M059J (cell line): ENCODE data around the gene PIEZO1. TPM values are rescaled to one million over a fixed set of nuclear protein-coding genes. Genes with fewer than 3 reads are reported as not detected.
"Not testable (repeated sequence)": the region's sequence is repeated elsewhere in the genome, so short reads cannot be mapped to it uniquely, and the experiment has no call there.

Source experiments
- DNase-seq: peaks from one replicate; pipeline ENCODE4 v3.0.0-alpha.2; 2012; ENCODE audit warnings: low read depth
- total RNA-seq: library from RNA; depleted of rRNA; stranded (reverse); fragments of >200 nt; shearing (Covaris generic); gene quantifications from 2 replicates; pipeline ENCODE4 v1.2.3, GENCODE V29; 2014

The PIEZO1 gene
- total RNA-seq, 1 experiment from 2014 or later: 89.6 TPM

GRCh38 chr16:88781140-88782077, 3.6 kb downstream of the PIEZO1 start:
- DNase-seq: no peak

DNA sequence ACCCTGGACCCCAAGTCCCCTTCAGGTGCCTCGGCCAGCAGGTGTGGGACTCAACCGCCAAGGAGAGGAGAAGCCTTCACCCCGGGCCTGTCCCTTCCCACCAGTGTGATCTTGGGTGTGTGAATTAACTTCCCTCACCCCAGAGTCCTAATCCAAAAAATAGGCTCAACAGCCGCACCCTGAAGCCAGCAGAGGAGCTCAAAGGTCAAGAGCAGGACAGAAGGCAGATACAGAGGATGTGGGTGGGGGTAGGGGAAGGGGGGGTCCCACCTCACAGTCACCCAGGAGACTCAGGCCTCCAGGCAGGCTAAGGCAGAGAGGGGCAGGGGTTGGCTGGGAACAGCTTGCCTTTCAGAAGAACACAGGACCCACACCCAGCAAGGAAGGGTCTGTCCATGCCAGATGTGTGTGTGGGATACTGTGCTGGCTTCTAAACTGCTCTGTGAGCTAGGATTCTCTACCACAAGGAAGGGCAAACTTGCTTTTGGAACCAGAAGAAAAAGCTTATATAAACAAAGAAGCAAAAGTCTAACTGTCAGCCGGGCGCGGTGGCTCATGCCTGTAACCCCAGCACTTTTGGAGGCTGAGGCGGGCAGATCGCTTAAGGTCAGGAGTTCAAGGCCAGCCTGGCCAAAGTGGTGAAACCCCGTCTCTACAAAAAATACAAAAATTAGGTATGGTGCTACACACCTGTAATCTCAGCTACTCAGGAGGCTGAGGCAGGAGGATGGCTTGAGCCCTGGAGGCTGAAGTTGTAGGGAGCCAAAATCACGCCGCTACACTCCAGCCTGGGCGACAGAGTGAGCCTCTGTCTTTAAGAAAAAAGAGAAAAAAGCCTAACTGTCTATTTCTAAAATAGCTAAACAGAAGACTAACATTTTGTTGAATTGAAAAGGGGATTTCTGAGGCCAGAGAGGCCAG, 4.6 kb downstream of the PIEZO1 start:
- DNase-seq: no peak

DNA sequence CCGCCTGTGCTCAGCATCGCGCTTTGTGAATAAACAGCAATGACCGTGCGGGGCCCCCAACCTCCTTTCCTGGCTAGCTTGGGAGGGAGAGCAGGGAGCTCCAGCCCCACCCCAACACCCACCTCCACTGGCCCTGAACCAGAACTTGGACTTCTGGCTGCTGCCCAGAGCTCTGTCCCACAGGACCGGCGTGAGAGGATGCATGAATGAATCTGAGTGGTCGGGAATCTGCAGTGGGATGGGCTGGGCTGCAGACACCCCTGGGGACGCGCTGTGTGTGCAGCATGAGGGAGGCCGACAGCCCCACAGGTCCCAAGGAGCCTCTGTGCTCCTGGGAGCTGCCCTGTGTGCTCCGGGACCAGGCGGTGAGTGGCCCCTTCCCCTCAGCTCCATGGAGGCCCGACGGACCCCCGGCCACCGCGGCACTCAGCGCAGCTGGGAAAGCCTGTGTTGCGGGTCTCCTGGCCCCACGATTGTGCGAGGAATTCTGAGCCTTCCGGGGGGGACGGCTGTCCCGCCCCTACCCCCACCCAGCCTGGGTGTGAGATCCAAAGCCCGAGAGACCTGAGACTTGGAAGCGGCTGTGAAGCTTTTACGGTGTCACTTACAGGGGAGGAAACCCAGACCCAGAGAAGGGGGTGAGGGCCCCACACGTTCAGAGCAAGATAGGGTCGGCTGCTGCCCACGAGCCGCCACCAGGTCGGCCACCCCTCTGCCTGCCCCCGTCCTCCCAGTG, 5.4 kb downstream of the PIEZO1 start:
- DNase-seq: no peak

DNA sequence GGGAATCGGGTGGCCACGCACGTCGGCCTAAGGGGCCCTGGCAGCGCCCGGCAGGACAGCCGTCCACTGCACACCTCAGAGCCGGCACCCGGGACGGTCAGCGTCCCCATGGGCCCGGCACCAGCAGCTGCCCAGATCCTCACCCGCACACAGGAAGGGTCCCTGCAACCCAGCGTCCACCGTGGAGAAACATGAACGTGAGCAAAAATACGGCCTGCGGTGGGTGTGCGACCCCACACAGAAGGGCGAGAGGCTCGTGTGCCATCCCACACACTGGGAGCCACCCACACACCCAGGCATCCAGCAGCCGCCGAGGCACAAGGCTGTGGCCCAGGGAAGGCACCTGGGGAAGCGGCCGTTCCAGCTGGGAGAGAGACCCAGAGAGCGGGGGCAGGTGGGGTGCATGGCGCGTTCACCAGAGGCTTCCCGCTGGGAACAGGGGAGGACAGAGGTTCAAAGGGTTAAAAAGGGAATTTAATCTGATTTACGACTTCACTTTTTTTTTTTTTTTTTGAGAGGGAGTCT, 6.4 kb downstream of the PIEZO1 start:
- no peak for DNase-seq

GRCh38 chr16:88778271-88778525, 6.8 kb downstream of the PIEZO1 start:
- DNase-seq: no peak

DNA sequence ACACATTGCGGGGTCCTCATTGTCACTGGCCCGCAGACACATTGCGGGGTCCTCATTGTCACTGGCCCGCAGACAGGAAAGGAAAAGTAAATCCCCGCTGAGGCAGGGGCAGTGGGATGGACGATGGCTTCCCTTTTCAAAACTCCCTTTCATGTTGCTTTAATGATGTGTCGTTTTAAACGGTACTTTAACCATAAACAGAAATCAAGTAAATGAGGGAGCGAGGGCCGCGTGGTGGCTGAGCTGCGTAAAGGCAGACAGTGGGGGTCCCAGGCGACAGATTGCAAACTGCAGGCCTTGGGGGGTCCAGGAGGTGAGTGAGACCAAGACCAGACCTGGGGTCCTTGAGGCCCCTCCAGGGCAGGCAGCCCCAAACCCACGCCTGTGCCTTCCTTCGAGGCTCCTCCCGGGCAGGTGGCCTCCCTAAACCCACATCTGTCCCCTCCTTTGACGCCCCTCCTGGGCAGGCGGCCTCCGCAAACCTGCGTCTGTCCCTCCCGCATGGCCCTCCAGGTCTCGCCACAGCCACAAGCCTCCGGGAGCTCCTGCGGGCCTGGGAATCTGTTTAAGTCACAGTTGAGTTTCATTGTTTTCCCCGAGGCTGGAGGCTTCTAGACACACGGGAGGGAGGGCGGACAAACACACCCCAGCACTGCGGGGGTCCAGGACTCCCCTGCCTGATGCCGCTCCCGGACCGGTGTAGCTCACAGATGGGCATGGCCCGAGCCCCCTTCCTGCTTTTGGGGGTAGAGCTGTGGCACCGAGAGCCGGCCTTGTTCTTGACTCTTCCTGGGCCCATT, 7.3 kb downstream of the PIEZO1 start:
- DNase-seq: no peak

DNA sequence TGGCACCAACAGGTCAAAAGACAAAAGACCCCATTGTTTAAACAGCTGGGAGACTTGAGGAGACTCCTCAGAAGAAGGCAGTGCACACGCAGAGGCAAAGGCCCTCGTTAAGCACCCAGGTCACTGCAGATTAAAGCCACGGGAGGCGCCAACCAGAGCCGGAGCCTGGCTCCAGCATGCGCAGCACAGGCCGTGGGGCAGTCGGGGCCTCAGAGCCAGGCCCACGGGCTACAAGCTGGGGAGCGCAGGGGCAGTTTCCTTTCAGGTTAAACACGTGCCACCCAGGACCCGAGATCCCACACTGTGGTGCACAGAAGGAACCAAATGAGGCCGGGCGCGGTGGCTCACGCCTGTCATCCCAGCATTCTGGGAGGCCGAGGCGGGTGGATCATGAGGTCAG, 9.2 kb downstream of the PIEZO1 start:
- DNase-seq: no peak

DNA sequence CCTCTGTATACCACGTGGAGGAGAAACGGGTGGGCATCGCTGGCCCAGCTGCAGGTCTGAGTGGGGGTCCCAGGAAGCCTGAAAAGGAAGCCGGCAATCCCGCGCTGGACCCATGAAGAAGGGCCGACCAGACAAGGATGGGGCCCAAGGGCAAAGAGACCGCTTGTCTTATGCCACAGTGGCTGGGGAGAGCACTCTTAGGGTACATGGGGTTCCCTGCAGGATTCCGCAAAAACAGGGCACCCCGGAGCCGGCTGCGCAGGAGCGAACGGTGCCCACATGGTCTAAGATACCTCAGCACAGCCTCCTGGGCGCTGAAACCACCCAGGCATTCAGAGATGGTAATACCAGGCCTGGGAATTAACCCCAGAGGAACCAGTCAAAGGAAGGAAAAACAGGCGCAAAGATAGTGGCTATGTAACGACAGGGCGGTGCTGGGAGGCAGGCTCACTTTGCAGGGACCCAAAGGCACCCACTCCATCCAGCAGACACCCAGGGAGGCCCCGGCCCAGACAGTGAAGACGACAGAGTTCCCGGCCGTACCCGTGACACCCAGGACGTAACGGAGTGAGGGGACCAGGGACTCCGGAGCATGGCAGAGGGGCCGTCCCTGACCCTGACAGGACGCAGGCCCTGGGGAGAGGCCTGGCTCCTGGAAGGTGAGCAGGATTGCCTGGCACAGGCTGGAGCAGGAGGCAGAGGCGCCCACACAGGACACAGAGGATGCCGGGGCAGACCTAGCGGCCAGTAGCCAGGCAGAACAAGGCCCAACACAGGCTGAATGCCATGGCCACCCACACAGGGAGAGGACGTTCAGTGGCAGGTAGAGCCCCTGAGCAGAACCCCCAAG, 10.3 kb downstream of the PIEZO1 start:
- no peak for DNase-seq

DNA sequence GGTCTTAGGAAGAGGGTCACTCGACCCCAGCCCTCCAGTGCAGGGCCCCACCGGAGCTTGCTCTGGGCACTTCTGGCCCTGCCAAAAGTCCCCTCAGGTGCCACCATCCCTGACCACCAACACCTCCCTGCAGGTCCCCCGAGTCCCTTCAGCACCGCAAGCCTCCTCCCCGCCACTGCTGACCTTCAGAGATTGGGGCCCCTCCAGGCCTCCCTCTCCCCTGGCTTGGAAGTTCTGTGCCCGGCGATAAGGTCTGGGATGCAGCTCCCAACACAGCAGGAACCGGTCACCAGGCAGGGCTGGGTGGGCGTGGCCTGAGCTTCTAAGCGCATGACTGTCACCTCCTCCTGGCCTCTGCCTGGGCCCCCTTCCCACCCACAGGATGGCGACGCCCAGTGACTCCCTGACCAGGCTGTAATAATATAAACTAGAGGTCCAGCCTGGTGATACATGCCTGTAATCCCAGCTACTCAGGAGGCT, 11.2 kb downstream of the PIEZO1 start:
- peak; percentile 73 for DNase-seq

GRCh38 chr16:88772871-88773811, 11.9 kb downstream of the PIEZO1 start:
- DNase-seq: peak; percentile 75

GRCh38 chr16:88771781-88772180, 13.2 kb downstream of the PIEZO1 start:
- not testable (repeated sequence) for DNase-seq

DNA sequence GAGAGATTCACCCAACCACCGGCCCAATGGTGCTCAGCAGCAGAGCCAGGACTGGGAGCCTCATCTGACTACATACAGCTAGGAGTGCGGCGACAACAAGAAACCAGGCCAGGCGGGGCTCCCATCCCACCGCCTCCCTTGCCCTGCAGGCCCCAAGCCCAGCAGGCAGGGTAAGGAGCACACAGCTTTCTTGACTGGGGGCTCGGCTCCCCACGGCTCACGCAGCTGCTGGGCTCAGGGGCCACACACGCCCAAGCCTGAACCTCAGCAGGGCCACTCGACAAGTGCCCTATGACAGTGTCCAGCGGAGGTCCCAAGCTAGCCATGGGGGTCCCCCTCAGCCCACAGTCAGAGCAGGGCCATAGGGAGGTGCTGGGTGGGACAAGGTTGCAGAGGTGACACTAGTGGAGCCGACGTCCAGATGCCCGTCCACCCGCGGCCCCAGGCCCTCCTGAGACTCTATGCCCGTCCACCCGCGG, 13.7 kb downstream of the PIEZO1 start:
- no peak for DNase-seq

GRCh38 chr16:88770461-88771293, 14.3 kb downstream of the PIEZO1 start:
- peak; percentile 70 for DNase-seq

DNA sequence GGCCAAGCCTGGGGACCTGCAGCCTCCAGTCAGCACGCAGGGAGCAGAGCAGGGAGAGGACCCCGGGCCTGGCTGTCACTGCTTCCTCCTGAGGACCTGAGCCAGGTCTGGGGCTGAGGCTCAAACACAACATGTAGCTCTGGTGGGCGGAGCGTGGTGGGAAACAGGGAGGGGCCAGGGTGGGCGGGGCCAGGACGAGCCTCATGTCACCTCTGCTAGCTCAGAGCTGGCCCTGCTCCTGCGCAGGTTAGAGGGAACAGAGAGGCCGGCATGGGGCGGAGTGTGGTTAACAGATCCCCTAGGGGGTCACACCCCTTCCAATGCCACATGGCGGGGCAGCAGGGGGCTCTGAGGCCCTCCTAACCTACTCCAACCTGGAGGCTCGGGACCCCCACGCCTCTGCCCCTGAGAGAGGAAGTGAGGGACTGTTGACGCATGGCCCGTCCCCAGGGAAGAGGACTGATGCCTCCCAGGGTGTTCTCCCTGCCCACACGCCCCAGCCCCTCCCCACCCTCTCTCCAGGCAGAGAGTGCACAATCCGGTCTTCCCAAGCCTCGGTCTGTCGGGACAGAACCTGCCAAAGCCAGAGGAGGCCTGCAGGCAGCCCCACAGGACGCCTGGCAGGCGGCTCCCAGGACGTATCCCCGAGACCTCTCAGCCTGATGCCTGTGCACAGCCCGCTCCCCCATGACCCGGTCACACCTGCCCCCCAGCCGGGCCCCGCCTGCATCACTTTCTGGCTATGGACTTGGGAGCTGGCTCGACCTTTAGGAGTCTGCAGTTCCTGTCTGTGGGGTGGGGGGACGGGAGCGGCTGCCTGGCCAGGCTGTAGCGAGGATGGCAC, 15.2 kb downstream of the PIEZO1 start:
- no peak for DNase-seq

DNA sequence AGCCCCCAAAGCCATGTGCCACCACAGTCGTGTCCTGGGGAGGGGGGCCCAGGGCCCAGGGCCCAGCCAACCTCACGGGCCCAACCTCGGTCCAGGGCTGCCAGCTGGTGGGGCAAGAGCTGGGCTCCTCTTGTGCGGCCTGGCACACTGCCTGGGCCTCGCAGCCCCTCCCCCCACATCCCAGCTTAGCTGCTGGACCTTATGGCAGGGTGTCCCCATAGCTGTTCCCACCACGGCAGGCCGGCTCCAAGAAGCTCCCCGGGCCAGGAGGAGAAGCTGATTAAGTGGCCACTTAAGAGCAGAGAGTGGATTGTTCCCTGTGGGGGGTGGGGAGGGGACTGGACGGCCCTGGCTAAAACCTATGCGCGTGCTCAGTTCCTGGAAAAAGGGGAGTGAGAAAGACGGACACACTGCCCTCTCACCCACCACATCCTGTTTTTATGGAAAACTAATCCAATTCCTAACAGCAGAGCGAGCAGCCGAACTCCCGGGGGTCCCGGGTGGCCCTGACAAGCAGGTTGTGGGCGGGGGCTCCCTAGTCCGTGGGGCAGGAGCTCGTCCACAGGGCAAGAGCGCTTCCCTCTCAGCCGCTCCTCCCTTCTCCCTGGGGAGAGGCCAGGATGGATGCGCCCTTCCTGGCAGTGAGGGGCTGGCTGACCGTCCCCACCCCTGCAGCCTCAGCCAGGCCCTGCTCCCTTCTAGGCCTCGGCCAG, 16.8 kb downstream of the PIEZO1 start:
- DNase-seq: no peak

- DNase-seq: no peak
Observed at GRCh38 chr16:88767546-88768070, 17.4 kb downstream of the PIEZO1 start.
